C4-2B (cell line): ENCODE results near the gene BMP5.

ENCODE experiments used
- H3K27ac ChIP-seq: fragments of 450-650 bp; 2 replicates; pipeline ENCODE4 v1.5.1; 2017
- ZFX ChIP-seq: fragments of 450-650 bp; IDR thresholded peaks from 2 replicates; pipeline ENCODE4 v1.6.1; 2017
- TF ChIP-seq, protein P1 (sequence below): fragments of 450-650 bp; conservative IDR thresholded peaks from 2 replicates; pipeline ENCODE4 v1.5.1; 2017; ENCODE audit warnings: mild to moderate bottlenecking

BMP5 gene

DNA sequence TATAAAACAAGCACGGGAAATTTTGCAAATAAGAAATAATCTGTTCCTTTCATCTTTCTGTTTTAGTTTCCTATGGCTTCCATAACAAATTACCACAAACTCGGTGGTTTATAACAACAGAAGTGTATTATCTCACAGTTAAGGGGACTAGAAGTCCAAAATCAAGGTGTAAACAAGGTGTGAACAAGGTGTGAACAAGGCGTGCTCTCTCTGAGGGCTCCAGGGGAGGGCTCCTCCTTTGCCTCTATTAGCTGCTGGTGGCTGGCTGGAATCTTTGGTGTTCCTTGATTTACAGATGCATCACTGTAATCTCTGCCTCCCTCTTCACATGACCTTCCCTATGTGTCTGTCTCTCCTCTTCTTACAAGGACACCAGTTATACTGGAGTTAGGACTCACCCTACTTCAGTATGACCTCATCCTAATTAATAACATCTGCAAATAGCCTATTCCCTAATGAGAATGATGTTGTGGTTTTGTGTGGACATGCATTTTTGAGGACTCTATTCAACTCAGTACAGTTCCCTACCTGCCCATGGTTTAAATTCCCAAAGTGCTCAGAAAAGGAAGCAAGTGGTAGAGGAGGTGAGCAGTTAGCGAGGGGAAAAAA is 17.5 kb upstream of the BMP5 start:
- no peak for TF ChIP-seq ZFX
- TF ChIP-seq, protein P1, sequence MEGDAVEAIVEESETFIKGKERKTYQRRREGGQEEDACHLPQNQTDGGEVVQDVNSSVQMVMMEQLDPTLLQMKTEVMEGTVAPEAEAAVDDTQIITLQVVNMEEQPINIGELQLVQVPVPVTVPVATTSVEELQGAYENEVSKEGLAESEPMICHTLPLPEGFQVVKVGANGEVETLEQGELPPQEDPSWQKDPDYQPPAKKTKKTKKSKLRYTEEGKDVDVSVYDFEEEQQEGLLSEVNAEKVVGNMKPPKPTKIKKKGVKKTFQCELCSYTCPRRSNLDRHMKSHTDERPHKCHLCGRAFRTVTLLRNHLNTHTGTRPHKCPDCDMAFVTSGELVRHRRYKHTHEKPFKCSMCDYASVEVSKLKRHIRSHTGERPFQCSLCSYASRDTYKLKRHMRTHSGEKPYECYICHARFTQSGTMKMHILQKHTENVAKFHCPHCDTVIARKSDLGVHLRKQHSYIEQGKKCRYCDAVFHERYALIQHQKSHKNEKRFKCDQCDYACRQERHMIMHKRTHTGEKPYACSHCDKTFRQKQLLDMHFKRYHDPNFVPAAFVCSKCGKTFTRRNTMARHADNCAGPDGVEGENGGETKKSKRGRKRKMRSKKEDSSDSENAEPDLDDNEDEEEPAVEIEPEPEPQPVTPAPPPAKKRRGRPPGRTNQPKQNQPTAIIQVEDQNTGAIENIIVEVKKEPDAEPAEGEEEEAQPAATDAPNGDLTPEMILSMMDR: no peak
- H3K27ac ChIP-seq: no peak overlapping the region

GRCh38 chr6:55888917-55889316 is 13.5 kb upstream of the BMP5 start:
- H3K27ac ChIP-seq: no peak overlapping the region
- TF ChIP-seq ZFX: no peak
- TF ChIP-seq, protein P1: no peak

GRCh38 chr6:55886185-55886836 is 10.9 kb upstream of the BMP5 start:
- TF ChIP-seq, protein P1: peak; percentile 56
- no peak for TF ChIP-seq ZFX
- H3K27ac ChIP-seq: no peak overlapping the region

DNA sequence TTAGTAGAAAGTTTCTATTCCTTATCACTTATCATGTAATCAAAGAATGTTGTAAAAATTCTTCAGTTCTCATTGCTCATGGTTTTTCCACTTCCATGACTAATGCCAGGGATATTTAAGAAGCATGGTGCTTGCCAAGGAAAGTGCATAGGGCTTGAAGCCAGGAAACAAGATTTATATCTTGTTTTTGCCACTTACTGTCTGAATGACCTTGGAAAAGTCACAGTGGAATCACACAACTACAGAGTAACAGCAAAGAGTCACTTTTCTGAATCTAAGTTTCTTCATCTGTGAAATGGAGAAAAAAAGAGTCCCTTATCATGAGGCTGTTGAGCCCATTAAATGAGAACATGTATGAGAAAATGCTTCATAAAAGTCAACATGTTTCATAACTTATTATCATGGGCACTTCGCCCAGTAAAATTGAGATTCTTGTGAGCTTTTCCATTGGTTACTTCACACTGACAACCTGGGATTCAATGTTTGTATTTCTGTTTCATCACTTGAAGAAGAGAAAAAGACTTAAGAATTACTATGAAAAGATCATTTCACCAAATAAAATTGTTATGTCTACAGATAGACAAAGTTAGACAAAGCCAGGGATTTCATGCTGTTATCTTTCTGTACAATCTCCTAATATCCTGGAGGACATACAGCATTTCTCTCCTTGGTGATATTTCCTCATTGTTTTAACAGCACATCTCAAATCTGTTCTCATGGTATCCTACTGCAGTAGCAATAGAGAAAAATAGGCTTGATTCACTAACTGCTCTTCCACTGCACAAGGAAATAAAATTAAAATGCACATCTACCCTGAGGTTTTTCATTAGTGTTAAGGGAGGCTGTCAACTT is 7.6 kb upstream of the BMP5 start:
- TF ChIP-seq ZFX: no peak
- TF ChIP-seq, protein P1: no peak
- H3K27ac ChIP-seq: no peak overlapping the region

GRCh38 chr6:55877283-55877682 is 1.9 kb upstream of the BMP5 start:
- H3K27ac ChIP-seq: no peak overlapping the region
- TF ChIP-seq, protein P1: no peak
- no peak for TF ChIP-seq ZFX

- H3K27ac ChIP-seq: no peak overlapping the region
- TF ChIP-seq, protein P1: no peak
- no peak for TF ChIP-seq ZFX
These were observed 1.1 kb downstream of the BMP5 start for GRCh38 chr6:55874316-55874715.

- TF ChIP-seq, protein P1: no peak
- TF ChIP-seq ZFX: no peak
- H3K27ac ChIP-seq: no peak overlapping the region
These were observed 2.5 kb downstream of the BMP5 start for GRCh38 chr6:55872866-55873265.
